Measurements from ENCODE around the gene ANKRA2.

The ANKRA2 gene

DNA sequence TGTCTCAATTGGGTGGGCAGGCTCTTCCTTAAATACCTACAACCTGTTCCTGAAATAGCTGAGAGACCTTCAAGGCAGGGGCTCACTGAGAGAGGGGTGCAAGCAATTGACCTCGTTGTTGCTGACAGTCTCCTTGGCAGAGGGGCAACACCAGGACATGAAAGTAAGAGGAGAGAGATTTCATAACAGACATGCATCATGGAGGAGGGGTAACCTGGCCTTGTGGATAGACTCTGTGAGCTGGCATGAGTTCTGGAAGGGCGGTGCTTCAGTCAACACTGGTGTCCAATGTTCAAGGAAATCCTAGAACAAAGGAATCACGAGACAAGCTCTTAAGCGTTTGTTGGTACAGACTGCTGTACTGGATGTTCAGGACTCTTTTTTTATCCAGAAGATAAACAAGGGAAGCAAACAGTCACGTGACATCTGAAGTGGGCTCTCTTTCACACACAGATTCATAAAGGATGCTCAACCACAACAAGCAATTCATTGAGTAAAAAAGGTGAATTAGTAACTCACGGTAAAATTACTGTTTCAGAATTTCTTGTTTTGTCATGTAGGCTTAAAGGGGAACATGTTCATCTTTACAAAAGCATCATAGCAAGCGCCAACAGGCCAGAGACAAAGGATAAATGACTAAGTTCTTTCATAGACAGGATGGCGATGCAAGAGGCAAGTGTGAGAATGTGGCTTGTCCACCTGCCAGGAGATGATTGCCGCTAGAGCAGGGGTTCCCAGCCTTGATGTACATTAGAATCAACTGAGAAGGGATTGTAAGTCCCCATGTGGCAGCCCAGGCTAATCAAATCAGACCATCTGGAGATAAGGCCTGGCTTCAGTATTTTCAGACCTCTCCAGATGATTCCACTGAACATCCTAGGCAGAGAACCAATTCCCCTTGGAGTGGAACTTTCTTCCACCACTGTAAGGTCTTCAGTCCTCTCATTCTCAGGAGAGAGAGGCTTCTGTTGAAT is 20.7 kb downstream of the ANKRA2 start:
- Histone ChIP-seq H3K27me3 (peaks cover 55% of the 10 kb centered on the region), H3K36me3 (no peaks in the 10 kb centered on the region), H3K27ac (no peak overlapping the region), H3K9me3 (no peaks in the 10 kb centered on the region), H3K4me1 (ENCODE audit: control insufficient read depth in 1 of 2, insufficient read depth in 1 of 2, low read depth in 1 of 2, low read length in 1 of 2) (no peaks in the 10 kb centered on the region), H3K4me3 (ENCODE audit: low read depth in 1 of 2, low read length in 1 of 2) (no peak overlapping the region)
- TF ChIP-seq CTCF (IDR thresholded peaks at IDR 0.05), result no peak

GRCh38 chr5:73542020-73542419 is 23.4 kb downstream of the ANKRA2 start:
- Histone ChIP-seq H3K36me3 (no peaks in the 10 kb centered on the region), H3K27me3 (peaks cover 60% of the 10 kb centered on the region), H3K9me3 (no peaks in the 10 kb centered on the region), H3K4me1 (ENCODE audit: control insufficient read depth in 1 of 2, insufficient read depth in 1 of 2, low read depth in 1 of 2, low read length in 1 of 2) (no peaks in the 10 kb centered on the region), H3K27ac (no peak overlapping the region), H3K4me3 (ENCODE audit: low read depth in 1 of 2, low read length in 1 of 2) (no peak overlapping the region)
- TF ChIP-seq CTCF (IDR thresholded peaks at IDR 0.05), result no peak

DNA sequence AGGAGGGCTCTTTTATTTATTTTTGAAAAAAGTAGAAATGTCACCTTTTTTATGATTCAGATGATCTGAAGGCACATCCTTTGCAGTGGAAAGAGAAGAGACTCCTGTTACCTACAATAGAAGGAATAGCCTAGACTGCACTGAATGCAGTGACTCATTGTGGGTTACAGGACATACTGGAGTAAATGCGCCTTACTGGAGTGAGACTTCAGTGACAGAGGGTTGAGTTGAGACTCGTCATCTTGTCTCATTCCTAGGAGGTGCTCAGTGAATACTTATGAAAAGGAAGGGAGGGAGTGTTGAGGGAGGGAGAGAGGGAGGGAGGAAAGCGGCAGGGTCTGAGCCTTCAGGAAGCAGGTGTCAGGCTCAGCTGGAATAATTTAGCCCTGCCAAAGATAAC is 25.2 kb downstream of the ANKRA2 start:
- no peak overlapping the region for H3K4me3 ChIP-seq (ENCODE audit: low read depth in 1 of 2, low read length in 1 of 2)
- H3K27ac ChIP-seq, result no peak overlapping the region
- TF ChIP-seq CTCF (IDR thresholded peaks at IDR 0.05), result no peak
- H3K4me1 ChIP-seq (ENCODE audit: control insufficient read depth in 1 of 2, insufficient read depth in 1 of 2, low read depth in 1 of 2, low read length in 1 of 2), result no peaks in the 10 kb centered on the region
- peaks cover 55% of the 10 kb centered on the region for H3K27me3 ChIP-seq
- no peaks in the 10 kb centered on the region for H3K9me3 ChIP-seq
- H3K36me3 ChIP-seq, result no peaks in the 10 kb centered on the region

- Histone ChIP-seq H3K4me3 (ENCODE audit: low read depth in 1 of 2, low read length in 1 of 2) (no peak overlapping the region), H3K4me1 (ENCODE audit: control insufficient read depth in 1 of 2, insufficient read depth in 1 of 2, low read depth in 1 of 2, low read length in 1 of 2) (no peaks in the 10 kb centered on the region), H3K36me3 (no peaks in the 10 kb centered on the region), H3K9me3 (no peaks in the 10 kb centered on the region), H3K27ac (no peak overlapping the region), H3K27me3 (peaks cover 52% of the 10 kb centered on the region)
- TF ChIP-seq CTCF (IDR thresholded peaks at IDR 0.05), result no peak
Measured at GRCh38 chr5:73539730-73540129, 25.7 kb downstream of the ANKRA2 start.

GRCh38 chr5:73534971-73535370 is 30.5 kb downstream of the ANKRA2 start:
- no peaks in the 10 kb centered on the region for H3K4me1 ChIP-seq (ENCODE audit: control insufficient read depth in 1 of 2, insufficient read depth in 1 of 2, low read depth in 1 of 2, low read length in 1 of 2)
- H3K9me3 ChIP-seq, result no peaks in the 10 kb centered on the region
- TF ChIP-seq CTCF (IDR thresholded peaks at IDR 0.05), result no peak
- H3K36me3 ChIP-seq, result no peaks in the 10 kb centered on the region
- peaks cover 48% of the 10 kb centered on the region for H3K27me3 ChIP-seq
- no peak overlapping the region for H3K4me3 ChIP-seq (ENCODE audit: low read depth in 1 of 2, low read length in 1 of 2)
- no peak overlapping the region for H3K27ac ChIP-seq
